GM18499 (cell line): Measurements from ENCODE around the gene AP2S1.
"Not testable (repeated sequence)": the region's sequence is repeated elsewhere in the genome, so short reads cannot be mapped to it uniquely, and the experiment has no call there.

Source experiments
- ATAC-seq: cut with Tn5 transposase; IDR thresholded peaks from one replicate; pipeline ENCODE4 v1.9.1; 2021; ENCODE audit warnings: moderate number of reproducible peaks; ENCODE audit not compliant: insufficient read depth, unreplicated experiment

AP2S1 gene

DNA sequence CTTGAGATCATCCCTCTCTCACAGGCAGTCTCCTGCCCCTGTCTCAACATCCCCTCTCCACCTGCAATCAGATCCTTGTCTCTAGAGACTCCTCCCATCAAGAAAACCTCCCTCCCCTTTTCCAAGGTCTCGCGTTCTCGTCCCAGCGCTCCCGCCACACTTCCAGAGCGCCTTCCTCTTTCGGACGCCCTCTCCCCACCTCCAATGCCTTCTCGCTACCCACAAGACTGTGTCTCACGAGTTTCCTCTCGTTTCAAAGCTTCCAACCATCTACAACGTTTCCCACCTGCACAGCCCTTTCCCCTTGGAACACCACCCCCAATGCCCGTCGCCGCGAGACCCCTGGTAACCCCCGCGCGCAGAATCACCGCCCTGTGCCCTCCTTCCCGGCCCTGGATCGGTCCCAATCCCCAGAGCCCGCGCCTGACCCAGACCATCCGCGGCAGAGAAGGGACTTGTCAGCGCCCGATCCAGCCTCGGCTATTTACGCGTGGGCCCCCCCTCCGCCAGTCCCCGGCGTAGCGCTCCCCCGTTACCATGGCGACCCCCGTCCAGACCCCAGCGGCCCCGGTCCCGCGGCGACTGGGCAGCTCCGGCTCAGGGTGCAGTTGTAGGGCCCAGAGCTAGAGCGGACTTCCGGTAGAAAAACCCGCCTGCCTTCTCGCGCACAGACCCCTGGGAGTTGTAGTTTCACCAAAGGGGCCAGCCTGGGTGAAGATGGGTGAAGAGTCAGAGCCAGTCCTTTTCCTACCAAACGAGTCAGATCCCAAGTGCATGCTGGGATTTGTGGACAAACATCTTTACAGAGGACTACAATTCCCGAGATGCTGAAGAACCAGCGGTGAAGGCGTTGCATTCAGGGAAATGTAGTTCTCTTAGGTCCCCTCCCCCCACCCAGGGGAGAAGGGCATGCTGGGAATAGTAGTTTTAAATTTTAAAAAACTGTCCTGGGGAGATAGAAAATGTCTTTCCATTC, at the start of gene AP2S1:
AP2S1 (minus strand) TSS at position 619 of the 976 bp plus-strand sequence; CDS start at position 539, 80 bp downstream.
- ATAC-seq, result peak; percentile 67

DNA sequence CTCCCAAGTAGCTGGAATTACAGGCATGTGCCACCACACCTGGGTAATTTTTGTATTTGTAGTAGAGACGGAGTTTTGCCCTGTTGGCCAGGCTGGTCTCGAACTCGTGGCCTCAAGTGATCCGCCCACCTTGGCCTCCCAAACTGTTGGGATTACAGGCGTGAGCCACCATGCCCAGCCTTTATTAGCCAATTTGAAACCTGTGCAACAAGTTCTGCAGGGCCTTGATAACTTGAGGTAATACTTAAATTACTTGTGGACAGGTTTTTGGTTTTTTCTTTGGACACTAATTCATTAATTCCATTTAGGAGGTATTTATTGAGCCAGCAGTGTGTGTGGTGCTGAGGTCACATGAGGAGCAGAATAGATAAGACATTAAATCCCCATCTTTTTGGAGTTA, 49.7 kb upstream of the AP2S1 start:
- ATAC-seq, result no peak

- no peak for ATAC-seq
Measured at GRCh38 chr19:46898731-46899130, 48.1 kb upstream of the AP2S1 start.

- ATAC-seq, result no peak
Measured at GRCh38 chr19:46896076-46896794, 45.6 kb upstream of the AP2S1 start.

- ATAC-seq, result no peak
Measured at GRCh38 chr19:46892252-46893179, 41.9 kb upstream of the AP2S1 start.

DNA sequence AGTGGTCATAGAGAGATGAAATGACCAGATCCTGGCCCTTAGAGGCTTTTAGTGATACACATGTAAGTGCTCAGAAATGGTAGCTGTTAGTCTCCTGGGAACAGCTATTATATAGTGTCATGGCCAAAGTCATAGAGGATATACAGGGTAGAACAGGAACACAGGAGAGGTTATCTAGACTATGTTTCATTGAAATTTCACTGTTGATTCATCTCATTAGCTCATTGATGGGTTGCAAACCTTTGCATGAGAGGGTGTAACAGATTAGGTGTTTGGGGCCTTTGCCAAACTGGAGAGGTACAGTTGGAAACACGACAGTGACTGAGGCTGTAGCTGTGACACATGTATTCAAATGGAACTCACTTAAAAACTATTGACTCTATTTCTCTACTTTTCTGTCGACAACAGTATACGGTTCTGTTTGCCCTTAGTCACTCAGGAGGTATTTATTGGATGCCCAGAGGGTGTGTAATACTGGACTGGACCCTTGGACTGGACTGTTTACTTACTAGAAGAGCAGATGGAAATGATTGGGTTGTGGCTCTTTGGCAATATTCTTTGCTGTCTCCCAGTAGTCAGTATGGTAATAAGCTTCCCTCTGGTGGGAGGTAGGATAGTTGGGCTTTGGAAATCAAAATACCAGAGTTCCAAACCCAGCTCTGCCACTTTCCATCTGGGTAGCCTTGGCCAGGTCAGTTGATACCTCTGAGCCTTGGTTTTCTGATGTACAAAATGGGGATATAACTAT, 40.0 kb upstream of the AP2S1 start:
- ATAC-seq, result no peak

DNA sequence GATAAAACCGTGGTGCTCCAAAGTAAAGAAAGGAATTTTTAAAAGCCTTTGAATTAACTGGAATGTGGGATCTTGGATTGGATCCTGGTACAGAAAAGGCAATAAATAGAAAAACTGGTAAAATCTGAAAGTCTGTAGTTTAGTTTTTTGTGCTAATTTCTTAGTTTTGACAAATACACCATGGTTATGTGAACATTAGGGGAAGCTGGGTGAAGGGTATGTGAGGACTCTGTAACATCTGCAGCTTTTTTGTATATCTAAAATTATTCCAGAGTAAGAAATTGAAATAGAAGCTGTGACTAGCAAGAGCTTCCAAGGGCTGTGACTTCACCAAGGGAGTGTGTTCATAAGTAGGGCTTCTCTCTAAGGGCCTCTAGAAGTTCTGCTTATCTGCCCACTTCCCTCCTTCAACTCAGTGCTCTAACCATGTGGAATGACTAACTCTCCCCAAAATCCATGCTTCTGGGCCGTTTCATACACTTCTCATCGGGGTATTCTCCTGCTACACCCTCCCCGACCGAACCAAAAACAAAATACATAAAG, 36.7 kb upstream of the AP2S1 start:
- no peak for ATAC-seq

DNA sequence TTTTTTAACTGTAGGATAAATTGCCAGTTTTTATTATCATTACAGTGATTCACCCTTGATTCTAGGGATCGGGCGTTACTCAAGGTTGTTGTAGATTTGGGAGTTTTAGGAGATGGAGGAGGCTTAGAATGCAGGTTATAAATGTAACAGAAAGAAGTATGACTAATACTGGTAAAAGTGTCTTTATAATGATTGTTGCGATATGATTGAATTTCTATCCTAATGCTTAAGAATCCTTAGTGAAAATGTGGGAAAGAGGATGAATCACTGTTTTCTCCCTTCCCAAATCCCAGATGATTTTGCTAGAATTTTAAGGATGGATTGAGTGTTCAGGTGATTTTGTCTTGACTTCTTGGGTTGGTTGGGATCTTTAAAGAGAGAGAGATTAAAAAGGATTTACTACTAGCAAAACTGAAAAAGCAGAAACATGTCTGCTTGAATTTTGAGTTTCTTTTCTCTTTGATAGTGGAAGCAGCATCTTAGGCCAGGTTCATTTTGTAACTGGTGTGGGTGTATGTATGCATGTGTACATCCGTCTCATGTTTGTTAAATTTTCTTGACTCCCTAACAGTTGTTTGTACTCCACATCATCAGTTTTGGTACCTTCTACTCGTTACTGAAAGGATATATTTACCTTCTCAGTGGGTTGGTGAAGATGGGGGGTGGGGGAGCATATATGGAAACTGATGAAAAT, 36.0 kb upstream of the AP2S1 start:
- ATAC-seq, result no peak

DNA sequence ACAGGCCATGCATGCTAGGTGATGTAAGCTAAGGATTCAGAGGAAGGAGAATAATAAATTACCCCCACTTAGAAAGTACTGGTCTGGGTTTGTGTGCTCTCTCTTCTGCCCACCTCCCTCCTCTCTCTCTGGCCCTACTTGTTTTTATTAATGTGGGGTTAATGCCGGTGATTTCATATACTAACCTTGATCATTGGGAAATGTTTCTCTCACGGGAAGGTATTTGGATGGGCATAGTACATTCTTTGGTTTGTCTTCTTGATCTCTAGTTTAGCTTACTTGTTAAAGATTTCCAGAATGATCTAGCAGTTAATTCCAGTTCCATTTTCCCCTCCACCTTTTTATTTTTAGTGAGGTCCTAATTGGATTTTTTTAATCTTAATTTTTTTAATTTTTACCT, 34.8 kb upstream of the AP2S1 start:
- no peak for ATAC-seq

- not testable (repeated sequence) for ATAC-seq
Measured at GRCh38 chr19:46882751-46883150, 32.1 kb upstream of the AP2S1 start.

DNA sequence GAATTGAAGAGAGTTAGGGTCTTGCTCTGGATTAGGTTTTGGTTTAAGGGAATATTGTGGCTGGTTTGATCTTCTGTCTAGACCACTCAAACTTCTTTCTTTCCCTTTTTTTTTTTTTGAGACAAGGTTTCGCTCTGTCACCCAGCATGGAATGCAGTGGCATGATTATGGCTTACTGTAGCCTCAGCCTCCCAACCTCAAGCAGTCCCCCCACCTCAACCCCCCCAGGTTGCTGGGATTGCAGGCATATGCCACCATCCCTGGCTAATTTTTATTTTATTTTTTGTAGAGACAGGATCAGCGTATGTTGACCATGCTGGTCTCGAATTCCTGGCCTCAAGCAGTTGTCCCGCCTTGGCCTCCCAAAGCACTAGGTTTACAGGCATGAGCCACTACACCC, 31.4 kb upstream of the AP2S1 start:
- no peak for ATAC-seq

GRCh38 chr19:46881092-46881491, 30.4 kb upstream of the AP2S1 start:
- no peak for ATAC-seq

- ATAC-seq, result no peak
Measured at GRCh38 chr19:46880431-46880830, 29.8 kb upstream of the AP2S1 start.

GRCh38 chr19:46878613-46879375, 28.1 kb upstream of the AP2S1 start:
- no peak for ATAC-seq

DNA sequence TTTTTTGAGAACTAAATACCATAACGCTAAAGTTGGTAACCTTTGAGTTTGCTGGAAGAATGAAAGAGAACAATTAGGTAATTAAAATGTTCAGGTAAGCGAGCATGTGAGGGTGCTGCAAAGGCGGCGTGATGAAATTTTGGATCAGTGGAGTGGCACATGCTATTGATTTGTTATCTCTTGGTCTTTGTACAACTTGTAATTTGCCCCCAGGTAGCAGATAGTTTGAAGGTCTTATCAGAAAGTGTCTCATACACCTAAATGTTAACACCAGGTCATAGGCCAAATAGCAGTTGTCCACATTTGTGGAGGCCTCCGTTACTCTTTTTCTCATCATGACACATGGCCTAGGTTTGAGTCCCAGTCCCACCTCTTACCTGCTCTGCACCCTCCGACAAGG, 25.0 kb upstream of the AP2S1 start:
- no peak for ATAC-seq

GRCh38 chr19:46875234-46875633, 24.6 kb upstream of the AP2S1 start:
- no peak for ATAC-seq

GRCh38 chr19:46872967-46873366, 22.3 kb upstream of the AP2S1 start:
- ATAC-seq, result no peak

DNA sequence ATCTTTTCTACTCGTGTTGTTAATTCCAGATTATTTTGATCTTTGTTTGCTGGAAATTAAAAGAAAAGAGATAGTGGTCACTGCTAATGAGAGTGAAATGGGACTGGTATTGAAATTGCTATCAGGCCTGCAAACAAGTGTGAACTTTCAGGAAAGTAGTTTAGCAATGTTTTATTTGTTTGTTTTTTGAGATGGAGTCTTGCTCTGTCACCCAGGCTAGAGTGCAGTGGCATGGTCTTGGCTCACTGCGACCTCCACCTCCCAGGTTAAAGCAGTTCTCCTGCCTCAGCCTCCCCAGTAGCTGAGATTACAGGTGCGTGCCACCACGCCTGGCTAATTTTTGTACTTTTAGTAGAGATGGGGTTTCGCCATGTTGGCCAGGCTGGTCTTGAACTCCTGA, 20.5 kb upstream of the AP2S1 start:
- not testable (repeated sequence) for ATAC-seq
